Chondrocyte (in vitro differentiated cells): ENCODE results near the gene RAI2. TPM values are rescaled to one million over a fixed set of nuclear protein-coding genes. Genes with fewer than 3 reads are reported as not detected.

Experiments
- DNase-seq: peaks from one replicate; pipeline ENCODE4 v3.0.0; 2021; ENCODE audit warnings: mixed read lengths, low spot score
- H3K27ac Mint-ChIP-seq: one replicate; pipeline ENCODE4 v1.8.0; 2021; ENCODE audit warnings: mild to moderate bottlenecking, moderate library complexity, mixed read lengths; ENCODE audit not compliant: unreplicated experiment
- H3K27me3 Mint-ChIP-seq: 2 replicates; pipeline ENCODE4 v1.8.0; 2021; ENCODE audit warnings: low read depth, mixed read lengths
- H3K36me3 Mint-ChIP-seq: 2 replicates; pipeline ENCODE4 v1.8.0; 2021; ENCODE audit warnings: low read depth, mixed read lengths
- H3K4me1 Mint-ChIP-seq: 2 replicates; pipeline ENCODE4 v1.8.0; 2021; ENCODE audit warnings: low read depth, mild to moderate bottlenecking, mixed read lengths
- H3K4me3 Mint-ChIP-seq: one replicate; pipeline ENCODE4 v1.8.0; 2021; ENCODE audit warnings: mild to moderate bottlenecking, moderate library complexity, mixed read lengths; ENCODE audit not compliant: unreplicated experiment
- H3K9me3 Mint-ChIP-seq: 2 replicates; pipeline ENCODE4 v1.8.0; 2021; ENCODE audit warnings: low read depth, mixed read lengths
- total RNA-seq: library from RNA; stranded (reverse); gene quantifications from 3 replicates; pipeline ENCODE4 v1.2.1, GENCODE V29; 2021
- TF ChIP-seq, protein P1 (sequence below): fragments of 200-600 bp; sonication (generic); IDR thresholded peaks from 2 replicates; pipeline ENCODE4 v1.5.0; 2021; ENCODE audit warnings: antibody characterized with exemption, mild to moderate bottlenecking, moderate library complexity

RAI2 gene
- total RNA-seq, 1 donor from 2014 or later: 0.97 TPM

DNA sequence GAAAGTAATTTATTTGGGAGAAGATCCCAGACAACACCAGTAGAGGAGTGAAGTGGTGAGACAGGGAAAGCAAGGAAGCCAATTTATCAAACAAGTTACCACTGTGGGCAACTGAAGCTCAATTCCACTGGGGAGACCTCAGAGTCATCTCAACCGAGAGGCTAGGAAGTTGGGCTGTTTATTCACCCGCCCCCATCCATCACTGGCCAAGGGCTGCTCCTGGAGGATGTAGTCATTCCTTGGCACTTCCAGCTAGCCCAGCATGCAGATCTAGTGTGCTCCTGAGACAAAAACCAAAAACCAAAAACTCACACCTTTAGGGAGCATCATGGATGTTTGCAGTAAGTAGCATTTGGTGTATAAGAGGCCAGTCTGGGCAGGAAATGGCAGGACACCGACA is 47.0 kb downstream of the RAI2 start:
- H3K9me3 Mint-ChIP-seq: no peaks in the 10 kb centered on the region
- no peak overlapping the region for H3K4me3 Mint-ChIP-seq
- no peak for DNase-seq
- H3K27ac Mint-ChIP-seq: no peak overlapping the region
- H3K36me3 Mint-ChIP-seq: no peaks in the 10 kb centered on the region
- peaks cover 8% of the 10 kb centered on the region for H3K4me1 Mint-ChIP-seq
- TF ChIP-seq, protein P1, sequence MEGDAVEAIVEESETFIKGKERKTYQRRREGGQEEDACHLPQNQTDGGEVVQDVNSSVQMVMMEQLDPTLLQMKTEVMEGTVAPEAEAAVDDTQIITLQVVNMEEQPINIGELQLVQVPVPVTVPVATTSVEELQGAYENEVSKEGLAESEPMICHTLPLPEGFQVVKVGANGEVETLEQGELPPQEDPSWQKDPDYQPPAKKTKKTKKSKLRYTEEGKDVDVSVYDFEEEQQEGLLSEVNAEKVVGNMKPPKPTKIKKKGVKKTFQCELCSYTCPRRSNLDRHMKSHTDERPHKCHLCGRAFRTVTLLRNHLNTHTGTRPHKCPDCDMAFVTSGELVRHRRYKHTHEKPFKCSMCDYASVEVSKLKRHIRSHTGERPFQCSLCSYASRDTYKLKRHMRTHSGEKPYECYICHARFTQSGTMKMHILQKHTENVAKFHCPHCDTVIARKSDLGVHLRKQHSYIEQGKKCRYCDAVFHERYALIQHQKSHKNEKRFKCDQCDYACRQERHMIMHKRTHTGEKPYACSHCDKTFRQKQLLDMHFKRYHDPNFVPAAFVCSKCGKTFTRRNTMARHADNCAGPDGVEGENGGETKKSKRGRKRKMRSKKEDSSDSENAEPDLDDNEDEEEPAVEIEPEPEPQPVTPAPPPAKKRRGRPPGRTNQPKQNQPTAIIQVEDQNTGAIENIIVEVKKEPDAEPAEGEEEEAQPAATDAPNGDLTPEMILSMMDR: no peak
- peaks cover 2% of the 10 kb centered on the region for H3K27me3 Mint-ChIP-seq

DNA sequence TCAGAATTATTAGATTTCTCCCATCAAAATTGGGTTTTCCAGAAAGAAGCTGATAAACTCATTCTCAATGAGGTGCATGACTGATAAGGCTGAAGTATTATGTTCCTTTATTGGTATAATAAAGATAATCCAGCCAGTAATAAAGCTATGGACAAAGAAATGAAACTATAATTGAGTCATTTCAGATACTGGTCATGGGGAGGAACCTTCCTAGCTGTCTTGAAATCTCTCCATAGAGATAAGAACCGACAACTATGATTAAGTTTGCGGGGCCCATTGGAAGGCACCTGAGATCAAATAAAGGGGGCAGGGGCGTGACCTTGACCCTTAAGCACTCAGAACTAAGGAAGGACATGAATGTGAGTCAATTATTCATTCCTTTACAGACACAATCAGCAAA is 47.8 kb downstream of the RAI2 start:
- Mint-ChIP-seq H3K27me3 (peaks cover 2% of the 10 kb centered on the region), H3K9me3 (no peaks in the 10 kb centered on the region), H3K4me3 (no peak overlapping the region), H3K27ac (no peak overlapping the region), H3K4me1 (peaks cover 8% of the 10 kb centered on the region), H3K36me3 (no peaks in the 10 kb centered on the region)
- no peak for DNase-seq
- TF ChIP-seq, protein P1: no peak

DNA sequence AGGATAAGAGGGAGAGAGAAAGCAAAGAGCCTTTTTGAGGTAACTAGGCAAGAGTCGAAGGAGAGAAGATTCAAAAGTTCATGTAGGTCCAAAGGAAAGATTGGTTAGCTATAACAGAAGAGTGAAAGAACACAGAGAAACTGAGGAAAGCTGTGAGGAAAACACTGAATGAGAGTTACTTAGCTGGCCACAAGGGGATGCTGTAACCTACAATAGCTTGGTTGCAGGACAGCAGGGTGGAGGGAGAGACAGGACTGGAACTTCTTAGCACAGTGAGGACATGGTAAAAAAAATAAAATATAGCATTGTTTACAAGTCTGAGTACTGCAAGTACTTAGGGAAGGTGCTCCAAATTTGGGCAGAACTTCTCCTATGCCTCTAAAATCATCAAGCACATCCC is 48.3 kb downstream of the RAI2 start:
- Mint-ChIP-seq H3K4me1 (peaks cover 8% of the 10 kb centered on the region), H3K36me3 (no peaks in the 10 kb centered on the region), H3K4me3 (no peak overlapping the region), H3K9me3 (no peaks in the 10 kb centered on the region), H3K27ac (no peak overlapping the region), H3K27me3 (peaks cover 2% of the 10 kb centered on the region)
- DNase-seq: no peak
- TF ChIP-seq, protein P1: peak; percentile 61

DNA sequence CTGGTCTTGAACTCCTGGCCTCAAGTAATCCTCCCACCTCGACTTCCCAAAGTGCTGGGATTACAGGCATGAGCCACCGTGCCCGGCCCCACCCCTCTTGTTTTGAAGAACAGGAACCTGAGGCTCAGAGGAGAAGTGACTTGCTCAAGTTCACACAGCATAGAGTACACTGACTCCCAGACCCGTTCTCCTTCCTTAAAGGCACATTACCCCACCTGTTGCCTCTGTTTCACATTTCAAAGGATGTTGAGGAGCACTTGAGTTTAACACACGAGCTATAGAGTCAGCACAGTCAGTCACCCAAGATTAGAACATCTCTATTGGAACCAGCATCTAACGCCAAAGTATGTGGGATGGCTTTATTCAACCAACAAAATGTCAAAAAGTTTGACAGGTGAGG is 51.1 kb downstream of the RAI2 start:
- H3K4me1 Mint-ChIP-seq: peaks cover 8% of the 10 kb centered on the region
- TF ChIP-seq, protein P1: no peak
- no peak overlapping the region for H3K4me3 Mint-ChIP-seq
- no peaks in the 10 kb centered on the region for H3K9me3 Mint-ChIP-seq
- DNase-seq: no peak
- peaks cover 2% of the 10 kb centered on the region for H3K27me3 Mint-ChIP-seq
- no peak overlapping the region for H3K27ac Mint-ChIP-seq
- H3K36me3 Mint-ChIP-seq: no peaks in the 10 kb centered on the region

DNA sequence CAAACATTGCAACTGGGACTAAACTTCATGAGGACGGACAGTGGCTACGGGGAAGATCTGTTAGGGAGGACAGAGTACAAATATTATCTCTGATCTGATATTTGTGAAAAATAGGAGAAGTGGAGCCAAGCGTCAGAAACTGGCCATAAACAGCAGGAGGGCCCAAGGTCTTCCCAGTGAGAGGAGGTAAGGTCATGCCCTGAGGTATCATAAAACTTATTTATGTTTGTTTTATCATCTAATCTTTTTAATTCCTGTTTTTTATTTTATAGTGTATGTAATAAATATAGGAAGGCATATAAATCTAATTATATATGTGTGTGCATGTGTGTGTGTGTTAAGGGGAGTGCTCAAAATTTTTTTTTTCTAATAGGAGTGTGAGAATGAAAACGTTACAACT is 51.8 kb downstream of the RAI2 start:
- Mint-ChIP-seq H3K36me3 (no peaks in the 10 kb centered on the region), H3K27ac (no peak overlapping the region), H3K9me3 (no peaks in the 10 kb centered on the region), H3K4me3 (no peak overlapping the region), H3K4me1 (peaks cover 5% of the 10 kb centered on the region), H3K27me3 (peaks cover 2% of the 10 kb centered on the region)
- no peak for DNase-seq
- TF ChIP-seq, protein P1: no peak
